ENCODE data around the gene SLC49A4. TPM values are rescaled to one million over a fixed set of nuclear protein-coding genes. Genes with fewer than 3 reads are reported as not detected.

SLC49A4 gene
- polyA plus RNA-seq, 2 of the 4 experiments (the other 2 are of a cell fraction): 11.1 to 16.2 TPM

- ChIA-PET CTCF (no interaction called here), POLR2A (no interaction called here)
- H3K4me3 ChIP-seq: no peak overlapping the region
- H3K4me2 ChIP-seq: no peak overlapping the region
- TF ChIP-seq EHF (CRISPR knock-in tag; IDR thresholded peaks at IDR 0.05): no peak
- no peak for TF ChIP-seq HOXB5 (CRISPR knock-in tag; IDR thresholded peaks at IDR 0.05)
- TF ChIP-seq ZC3H11A (IDR thresholded peaks at IDR 0.05): no peak
- no peak for TF ChIP-seq FOXS1 (CRISPR knock-in tag; IDR thresholded peaks at IDR 0.05)
- 45% methylated on average over 2 of the region's 2 CpGs for WGBS (ENCODE audit: missing lambda C conversion rate)
- no peak for ATAC-seq
- H3K4me1 ChIP-seq: no peaks in the 10 kb centered on the region
- H3K9me3 ChIP-seq: no peaks in the 10 kb centered on the region
- FAIRE-seq: no peak
- H3K27ac ChIP-seq: no peak overlapping the region
- no peak for DNase-seq (ENCODE audit: low read depth in 1 of 2, low spot score in 1 of 2)
These were observed 9.1 kb downstream of the SLC49A4 start for GRCh38 chr3:122803977-122804376.

GRCh38 chr3:122810734-122811133, 15.9 kb downstream of the SLC49A4 start:
- DNase-seq (ENCODE audit: low read depth in 1 of 2, low spot score in 1 of 2): no peak
- POLR2A ChIA-PET: no interaction called here
- TF ChIP-seq TP53 (CRISPR knock-in tag; IDR thresholded peaks at IDR 0.05) (no peak), CBX2 (IDR thresholded peaks at IDR 0.05; ENCODE audit: borderline replicate concordance, low read depth) (no peak), RNF2 (IDR thresholded peaks at IDR 0.05; ENCODE audit: borderline replicate concordance, low read depth) (no peak), REST (IDR thresholded peaks at IDR 0.05) (no peak), PHF8 (IDR thresholded peaks at IDR 0.05; ENCODE audit: borderline replicate concordance, low read depth) (no peak), HEYL (CRISPR knock-in tag; IDR thresholded peaks at IDR 0.05) (no peak), ZC3H11A (IDR thresholded peaks at IDR 0.05) (no peak), BCL3 (IDR thresholded peaks at IDR 0.05) (no peak), NPAS2 (CRISPR knock-in tag; IDR thresholded peaks at IDR 0.05; ENCODE audit: borderline replicate concordance) (no peak), ZNF302 (CRISPR knock-in tag; IDR thresholded peaks at IDR 0.05) (no peak)
- Histone ChIP-seq H3K4me2 (no peak overlapping the region), H3K4me1 (no peaks in the 10 kb centered on the region), H3K27ac (no peak overlapping the region), H3K9me3 (no peaks in the 10 kb centered on the region), H3K4me3 (no peak overlapping the region)
- no peak for ATAC-seq
- CTCF ChIA-PET: no interaction called here
- no peak for FAIRE-seq

GRCh38 chr3:122816587-122816986, 21.7 kb downstream of the SLC49A4 start:
- no peak overlapping the region for H3K4me3 ChIP-seq
- H3K4me2 ChIP-seq: no peak overlapping the region
- H3K4me1 ChIP-seq: no peaks in the 10 kb centered on the region
- CTCF ChIA-PET: interaction anchor here (1.1 kb wide), 2 partner anchors 10 to 14 kb away, joined by 3 read pairs; no protein-coding TSS in a partner anchor
- ATAC-seq: no peak
- no peak overlapping the region for H3K27ac ChIP-seq
- DNase-seq (ENCODE audit: low read depth in 1 of 2, low spot score in 1 of 2): no peak
- 92% methylated on average over 2 of the region's 2 CpGs for WGBS (ENCODE audit: missing lambda C conversion rate)
- no peaks in the 10 kb centered on the region for H3K9me3 ChIP-seq
- no peak for FAIRE-seq
- POLR2A ChIA-PET: no interaction called here
- TF ChIP-seq MYC (IDR thresholded peaks at IDR 0.05; ENCODE audit: borderline replicate concordance, low read length) (no peak), HOXB5 (CRISPR knock-in tag; IDR thresholded peaks at IDR 0.05) (no peak), BCL3 (IDR thresholded peaks at IDR 0.05) (no peak), CEBPB (IDR thresholded peaks at IDR 0.05) (no peak), MAZ (IDR thresholded peaks at IDR 0.05; ENCODE audit: borderline replicate concordance, low read depth, low read length) (no peak), NPAS2 (CRISPR knock-in tag; IDR thresholded peaks at IDR 0.05; ENCODE audit: borderline replicate concordance) (no peak), PBX3 (IDR thresholded peaks at IDR 0.05) (no peak), SREBF2 (IDR thresholded peaks at IDR 0.05) (no peak), RAD21 (conservative IDR thresholded peaks at IDR 0.05 in 1 of 2, IDR thresholded peaks at IDR 0.05 in 1 of 2) (no peak), ZFP36 (IDR thresholded peaks at IDR 0.05; ENCODE audit: borderline replicate concordance, partially characterized antibody) (no peak), TP53 (CRISPR knock-in tag; IDR thresholded peaks at IDR 0.05) (no peak), ZSCAN20 (CRISPR knock-in tag; IDR thresholded peaks at IDR 0.05) (no peak), POLR2AphosphoS2 (conservative IDR thresholded peaks at IDR 0.05; ENCODE audit: low read length) (no peak), EHMT2 (IDR thresholded peaks at IDR 0.05; ENCODE audit: low read depth) (no peak), JUNB (IDR thresholded peaks at IDR 0.05) (no peak), USF2 (IDR thresholded peaks at IDR 0.05) (no peak), CBX2 (IDR thresholded peaks at IDR 0.05; ENCODE audit: borderline replicate concordance, low read depth) (no peak), FOSL2 (IDR thresholded peaks at IDR 0.05) (no peak), FOSL2 (CRISPR knock-in tag; IDR thresholded peaks at IDR 0.05) (no peak)

All from A549 (cell line).